ENCODE measurements around the gene CDK16. TPM values are rescaled to one million over a fixed set of nuclear protein-coding genes. Genes with fewer than 3 reads are reported as not detected.
A peak's percentile ranks its signal among the peaks of the same experiment; 100 is the strongest.

The CDK16 gene
- total and polyA plus RNA-seq, 8 donors = 29.9 to 47.9 (median 37.1) TPM

GRCh38 chrX:47194194-47194787, 24.2 kb upstream of the CDK16 start:
- ATAC-seq (peak; percentile 2 to 16 (median 6)), DNase-seq (peak in 1 of 6 donors; percentile 47), FAIRE-seq (no peak)
- Histone ChIP-seq H3K36me3 (peaks cover 0 to 8% (median 7%) of the 10 kb centered on the region in 3 donors), H3K4me1 (peaks cover 0 to 31% (median 15%) of the 10 kb centered on the region in 3 donors), H3K9me3 (no peaks in the 10 kb centered on the region), H3K27me3 (peaks cover 0 to 3% (median 0%) of the 10 kb centered on the region in 4 donors), H3K4me3 (peak overlapping the region; percentile 70 to 93 (median 90)), H3K27ac (peak overlapping the region; percentile 80 to 91 (median 84))
- TF ChIP-seq CTCF (IDR thresholded peaks at IDR 0.05) = no peak
- 4 to 21% methylated on average over 14 of the region's 14 CpGs for WGBS, 2 donors
- intact Hi-C loops (cut with DNase I) = loop anchor here in 2 of 3 donors (5.0 to 10.0 kb wide), 2 partner anchors 181 to 193 kb away; partner anchors contain the start of gene ZNF157 (in 1 of the 2)

DNA sequence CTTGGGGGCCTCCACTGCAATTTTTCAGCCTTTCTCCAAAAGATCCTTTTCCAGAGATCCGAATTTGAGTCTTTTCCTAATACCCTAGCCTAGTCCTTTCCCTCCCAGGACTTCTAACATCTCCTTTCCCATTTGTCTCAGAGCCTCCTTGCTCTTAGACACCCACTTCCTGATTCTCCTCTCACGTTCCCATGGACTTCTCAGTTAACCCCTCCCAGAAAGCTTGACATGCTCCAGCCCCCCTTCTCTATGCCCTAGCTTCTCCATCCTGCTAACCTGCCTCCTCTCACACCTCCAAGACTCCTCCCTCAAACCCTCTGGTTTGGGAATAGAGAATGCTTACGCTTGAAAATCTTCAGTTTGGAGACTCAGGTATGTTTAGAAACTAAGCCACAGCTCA, 22.4 kb upstream of the CDK16 start:
- no peak for FAIRE-seq
- Histone ChIP-seq H3K36me3 (peaks cover 5 to 26% (median 20%) of the 10 kb centered on the region in 3 donors), H3K9me3 (no peaks in the 10 kb centered on the region), H3K4me1 (peaks cover 0 to 29% (median 15%) of the 10 kb centered on the region in 3 donors), H3K27ac (no peak overlapping the region), H3K4me3 (peak overlapping the region in 1 of 4 donors; percentile 1), H3K27me3 (peaks cover 0 to 3% (median 0%) of the 10 kb centered on the region in 4 donors)
- ATAC-seq = no peak
- TF ChIP-seq CTCF (IDR thresholded peaks at IDR 0.05) = no peak
- intact Hi-C loops (cut with DNase I) = loop anchor here in 1 of 3 donors (10.0 kb wide), 1 partner anchor 179 kb away; the partner anchor contains the start of gene ZNF157
- no peak for DNase-seq
- WGBS, 2 donors = 34 to 65% methylated on average over 3 of the region's 3 CpGs

DNA sequence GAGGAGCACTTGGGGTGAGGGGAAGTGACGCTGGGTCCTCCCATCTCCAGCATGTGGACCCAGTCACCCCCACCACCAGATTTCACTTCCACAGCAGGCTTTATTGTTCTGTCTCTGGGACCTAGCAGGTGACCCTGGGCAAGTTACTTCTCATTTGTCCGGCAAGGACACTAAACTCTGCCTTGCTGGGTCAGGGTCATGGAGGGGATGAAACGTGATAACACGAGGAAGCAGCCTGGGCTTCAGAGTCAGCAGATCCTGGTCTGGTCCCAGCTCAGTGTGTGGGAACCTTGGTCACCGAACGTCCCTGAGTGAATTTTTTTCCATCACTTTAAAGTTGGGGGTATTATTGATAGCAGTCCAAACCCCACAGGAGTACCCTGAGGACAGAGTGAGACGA, 21.0 kb upstream of the CDK16 start:
- H3K4me1 ChIP-seq = peaks cover 0 to 29% (median 15%) of the 10 kb centered on the region in 3 donors
- H3K9me3 ChIP-seq = no peaks in the 10 kb centered on the region
- TF ChIP-seq CTCF (IDR thresholded peaks at IDR 0.05) = no peak
- WGBS, 2 donors = 37 to 64% methylated on average over 7 of the region's 7 CpGs
- DNase-seq (no peak), FAIRE-seq (no peak), ATAC-seq (no peak)
- H3K4me3 ChIP-seq = no peak overlapping the region
- no peaks in the 10 kb centered on the region for H3K27me3 ChIP-seq
- intact Hi-C loops (cut with DNase I) = loop anchor here in 1 of 3 donors (10.0 kb wide), 1 partner anchor 177 kb away; the partner anchor contains the start of gene ZNF157
- peaks cover 5 to 40% (median 32%) of the 10 kb centered on the region in 3 donors for H3K36me3 ChIP-seq
- H3K27ac ChIP-seq = no peak overlapping the region

- H3K9me3 ChIP-seq = no peaks in the 10 kb centered on the region
- ATAC-seq (no peak), DNase-seq (peak in 1 of 6 donors; percentile 15), FAIRE-seq (no peak)
- peaks cover 0 to 27% (median 12%) of the 10 kb centered on the region in 3 donors for H3K4me1 ChIP-seq
- no peak for TF ChIP-seq CTCF (IDR thresholded peaks at IDR 0.05)
- H3K36me3 ChIP-seq = peaks cover 7 to 47% (median 38%) of the 10 kb centered on the region in 3 donors
- no peak overlapping the region for H3K27ac ChIP-seq
- intact Hi-C loops (cut with DNase I) = loop anchor here in 1 of 3 donors (10.0 kb wide), 1 partner anchor 177 kb away; the partner anchor contains the start of gene ZNF157
- whole genome bisulfite sequencing, 2 donors = 65 to 84% methylated on average over 10 of the region's 10 CpGs
- no peak overlapping the region for H3K4me3 ChIP-seq
- no peaks in the 10 kb centered on the region for H3K27me3 ChIP-seq
Measured at GRCh38 chrX:47198026-47198686, 20.3 kb upstream of the CDK16 start.

Measured in pancreas (tissue), 10 donors.